WTC11 (cell line): ENCODE results near the gene RALBP1.

Experiments used
- AFF4 ChIP-seq: sonication (generic); formaldehyde crosslinking; IDR thresholded peaks from 2 replicates; pipeline ENCODE4 v1.8.1; 2023; ENCODE audit warnings: mild to moderate bottlenecking, missing genetic modification reagents, borderline replicate concordance
- ATF2 ChIP-seq: sonication (generic); formaldehyde crosslinking; IDR thresholded peaks from 2 replicates; pipeline ENCODE4 v1.8.1; 2022; ENCODE audit warnings: low read depth, missing genetic modification reagents, borderline replicate concordance
- USF1 ChIP-seq: sonication (generic); formaldehyde crosslinking; IDR thresholded peaks from 2 replicates; pipeline ENCODE4 v1.8.0; 2022; ENCODE audit warnings: mild to moderate bottlenecking, missing genetic modification reagents
- ZNF396 ChIP-seq: fragments of 250-450 bp; sonication (Bioruptor Pico); IDR thresholded peaks from 2 replicates; pipeline ENCODE4 v1.8.0; 2021; ENCODE audit warnings: mild to moderate bottlenecking, moderate library complexity, borderline replicate concordance
- TF ChIP-seq, protein P1 (sequence below): fragments of 200-600 bp; IDR thresholded peaks from 2 replicates; pipeline ENCODE4 v1.8.0; 2022; ENCODE audit warnings: antibody characterized with exemption
- TF ChIP-seq, protein P2 (sequence below): sonication (generic); formaldehyde crosslinking; conservative IDR thresholded peaks from 2 replicates; pipeline ENCODE4 v1.8.1; 2022; ENCODE audit warnings: mild to moderate bottlenecking, missing genetic modification reagents

DNA sequence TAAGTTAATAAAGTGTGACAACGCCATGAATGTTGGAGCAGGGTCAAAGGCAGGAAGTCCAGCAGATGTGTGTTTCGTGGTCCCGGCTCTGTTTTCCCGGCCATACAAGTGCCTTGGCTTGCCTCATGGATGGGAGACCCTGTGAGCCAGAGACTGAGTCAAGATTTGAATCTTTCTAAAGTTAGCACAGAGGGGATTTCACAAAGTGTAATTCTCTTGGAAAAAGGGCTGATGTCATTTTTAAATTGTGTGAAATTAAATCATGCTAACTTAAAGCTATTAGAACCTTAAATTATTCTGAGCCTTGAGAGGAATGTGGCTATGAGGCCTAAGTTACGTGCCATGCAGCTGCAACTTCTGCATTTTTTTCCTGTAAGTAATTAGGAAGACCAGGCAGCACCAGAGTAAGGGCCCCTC lies 38.3 kb upstream of the RALBP1 start:
- TF ChIP-seq AFF4 (CRISPR knock-in tag): no peak
- TF ChIP-seq, protein P1, sequence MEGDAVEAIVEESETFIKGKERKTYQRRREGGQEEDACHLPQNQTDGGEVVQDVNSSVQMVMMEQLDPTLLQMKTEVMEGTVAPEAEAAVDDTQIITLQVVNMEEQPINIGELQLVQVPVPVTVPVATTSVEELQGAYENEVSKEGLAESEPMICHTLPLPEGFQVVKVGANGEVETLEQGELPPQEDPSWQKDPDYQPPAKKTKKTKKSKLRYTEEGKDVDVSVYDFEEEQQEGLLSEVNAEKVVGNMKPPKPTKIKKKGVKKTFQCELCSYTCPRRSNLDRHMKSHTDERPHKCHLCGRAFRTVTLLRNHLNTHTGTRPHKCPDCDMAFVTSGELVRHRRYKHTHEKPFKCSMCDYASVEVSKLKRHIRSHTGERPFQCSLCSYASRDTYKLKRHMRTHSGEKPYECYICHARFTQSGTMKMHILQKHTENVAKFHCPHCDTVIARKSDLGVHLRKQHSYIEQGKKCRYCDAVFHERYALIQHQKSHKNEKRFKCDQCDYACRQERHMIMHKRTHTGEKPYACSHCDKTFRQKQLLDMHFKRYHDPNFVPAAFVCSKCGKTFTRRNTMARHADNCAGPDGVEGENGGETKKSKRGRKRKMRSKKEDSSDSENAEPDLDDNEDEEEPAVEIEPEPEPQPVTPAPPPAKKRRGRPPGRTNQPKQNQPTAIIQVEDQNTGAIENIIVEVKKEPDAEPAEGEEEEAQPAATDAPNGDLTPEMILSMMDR: no peak
- no peak for TF ChIP-seq USF1 (CRISPR knock-in tag)
- no peak for TF ChIP-seq ATF2
- no peak for TF ChIP-seq ZNF396
- TF ChIP-seq, protein P2, sequence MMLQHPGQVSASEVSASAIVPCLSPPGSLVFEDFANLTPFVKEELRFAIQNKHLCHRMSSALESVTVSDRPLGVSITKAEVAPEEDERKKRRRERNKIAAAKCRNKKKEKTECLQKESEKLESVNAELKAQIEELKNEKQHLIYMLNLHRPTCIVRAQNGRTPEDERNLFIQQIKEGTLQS: no peak
